Endothelial cell of umbilical vein (primary cell): ENCODE data around the gene ENDOD1. TPM values are rescaled to one million over a fixed set of nuclear protein-coding genes. Genes with fewer than 3 reads are reported as not detected.
A peak's percentile ranks its signal among the peaks of the same experiment; 100 is the strongest.

Experiments used
- BruUV-seq: library from RNA; stranded (reverse); fragments of 400-500 nt; replicated peaks from 2 replicates; lab custom pipeline; 2021; lab: Mats Ljungman, UMichigan
- CTCF ChIA-PET: fragments of 300-600, 350-600 bp; sonication (Branson Sonifier 250); formaldehyde crosslinking; loops from one replicate; lab custom pipeline; 2021; ENCODE audit warnings: antibody characterized with exemption, inconsistent platforms; lab: Charles Lee
- POLR2A ChIA-PET: fragments of 300-600, 350-600 bp; sonication (Branson Sonifier 250); formaldehyde crosslinking; loops from one replicate; lab custom pipeline; 2021; ENCODE audit warnings: antibody characterized with exemption, inconsistent platforms; lab: Charles Lee
- DNase-seq: peaks from one replicate; pipeline ENCODE4 v3.0.0-alpha.2; 2011; ENCODE audit warnings: low read depth, low spot score
- FAIRE-seq: peaks from 2 replicates; lab custom pipeline; 2011; peaks lifted over from hg19 to GRCh38; lab: Jason Lieb, UNC
- H2AFZ ChIP-seq: 2 replicates; pipeline ENCODE4 v1.6.0; 2012; ENCODE audit warnings: low read depth, low read length, control low read depth, inconsistent platforms
- H3K27ac ChIP-seq: 2 replicates; pipeline ENCODE4 v1.5.1; 2011; ENCODE audit warnings: low read depth, mild to moderate bottlenecking, control low read depth, low read length, moderate library complexity; ENCODE audit not compliant: insufficient read depth
- H3K27me3 ChIP-seq, 2 experiments: 2 replicates each; pipeline versions ENCODE4 v1.6.0 to v1.6.1; 2011; ENCODE audit warnings: low read length in 2 of 2, mixed read lengths in 1 of 2; ENCODE audit not compliant: control insufficient read depth in 2 of 2, insufficient read depth in 2 of 2
- H3K36me3 ChIP-seq, 2 experiments: 2 replicates in 1 of 2; 3 replicates in 1 of 2; pipeline ENCODE4 v1.5.1; 2011; ENCODE audit warnings: low read length in 2 of 2, mild to moderate bottlenecking in 1 of 2, moderate library complexity in 1 of 2; ENCODE audit not compliant: control insufficient read depth in 2 of 2, insufficient read depth in 2 of 2; ENCODE audit errors: extremely low read depth in 1 of 2
- H3K4me1 ChIP-seq: 3 replicates; pipeline ENCODE4 v1.5.1; 2011; ENCODE audit warnings: mild to moderate bottlenecking, low read length; ENCODE audit not compliant: control insufficient read depth, insufficient read depth; ENCODE audit errors: extremely low read depth
- H3K4me2 ChIP-seq: 2 replicates; pipeline ENCODE4 v1.6.1; 2011; ENCODE audit warnings: low read length, control low read depth, mixed read lengths; ENCODE audit not compliant: insufficient read depth
- H3K4me3 ChIP-seq, 3 experiments: fragments of 200-600 bp in 1 of 3; sonication (generic), shearing (Covaris generic) in 1 of 3; replicated peaks in 1 of 3; 2 replicates each; pipeline ENCODE4 v1.5.1; 2011 to 2016; ENCODE audit warnings: control low read depth in 3 of 3, low read length in 3 of 3, mild to moderate bottlenecking in 2 of 3, inconsistent platforms in 1 of 3, low read depth in 1 of 3, moderate library complexity in 1 of 3; ENCODE audit not compliant: insufficient read depth in 1 of 3
- H3K79me2 ChIP-seq: 2 replicates; pipeline ENCODE4 v1.6.0; 2012; ENCODE audit warnings: low read length, inconsistent platforms; ENCODE audit not compliant: control insufficient read depth, insufficient read depth
- H3K9ac ChIP-seq: replicated peaks from 2 replicates; pipeline ENCODE3; 2011; ENCODE audit warnings: low read length, control low read depth; ENCODE audit not compliant: insufficient read depth; ENCODE audit errors: extremely low read depth
- H3K9me1 ChIP-seq: replicated peaks from 3 replicates; pipeline ENCODE4 v1.6.0; 2011; ENCODE audit warnings: mild to moderate bottlenecking, low read length; ENCODE audit not compliant: control insufficient read depth, insufficient read depth; ENCODE audit errors: extremely low read depth
- H3K9me3 ChIP-seq: replicated peaks from 2 replicates; pipeline ENCODE4 v1.5.1; 2012; ENCODE audit warnings: low read length, inconsistent platforms; ENCODE audit not compliant: control insufficient read depth, insufficient read depth
- H4K20me1 ChIP-seq: replicated peaks from 2 replicates; pipeline ENCODE3; 2011; ENCODE audit warnings: mild to moderate bottlenecking, low read length; ENCODE audit not compliant: control insufficient read depth, insufficient read depth; ENCODE audit errors: extremely low read depth
- POLR2A ChIP-seq: IDR thresholded peaks from 2 replicates; pipeline ENCODE4 v1.6.1; 2012; ENCODE audit warnings: low read depth, mild to moderate bottlenecking, control low read depth, low read length
- POLR2AphosphoS5 ChIP-seq: IDR thresholded peaks from 2 replicates; pipeline ENCODE4 v1.6.1; 2012; ENCODE audit warnings: low read depth, mild to moderate bottlenecking, control low read depth, low read length, moderate library complexity; ENCODE audit not compliant: insufficient read depth
- dilution Hi-C: fragments of 300-500 bp; cut with MboI; formaldehyde crosslinking; loops from one replicate; pipeline ENCODE4 v1.15.0; 2019; ENCODE audit warnings: low sequenced_read_pairs; ENCODE audit not compliant: extremely low pct_ligation_motif_present
- intact Hi-C: fragments of 100-400 bp; cut with micrococcal nuclease; formaldehyde crosslinking; loops from one replicate; pipeline ENCODE4 v1.10.0; 2022
- polyA plus RNA-seq, 4 experiments: library from polyadenylated mRNA; depleted of rRNA in 3 of 4; stranded (reverse) in 3 of 4; unstranded in 1 of 4; fragments of >200 nt; gene quantifications; 2 replicates each; pipeline versions ENCODE4 v1.2.1 to v1.2.3, GENCODE V29; 2011 to 2012; ENCODE audit warnings: missing spikeins in 1 of 4
- total RNA-seq: library from RNA; stranded (reverse); gene quantifications from 2 replicates; pipeline ENCODE4 v1.2.3, GENCODE V29; 2021
- TF ChIP-seq, protein P1 (sequence below), 2 donors: IDR thresholded peaks; 1 replicate in 1 of 2; 2 replicates in 1 of 2; pipeline ENCODE4 v1.5.1; 2011; ENCODE audit warnings: low read length in 2 of 2, mild to moderate bottlenecking in 2 of 2, moderate library complexity in 2 of 2, control low read depth in 1 of 2, inconsistent platforms in 1 of 2, low read depth in 1 of 2; ENCODE audit not compliant: insufficient read depth in 1 of 2; ENCODE audit errors: extremely low read depth in 1 of 2

The ENDOD1 gene
- total and polyA plus RNA-seq, 2 donors (not counting 3 experiments of a cell fraction or from before 2014, with no cell fraction given) = 10.5 to 20.5 TPM

DNA sequence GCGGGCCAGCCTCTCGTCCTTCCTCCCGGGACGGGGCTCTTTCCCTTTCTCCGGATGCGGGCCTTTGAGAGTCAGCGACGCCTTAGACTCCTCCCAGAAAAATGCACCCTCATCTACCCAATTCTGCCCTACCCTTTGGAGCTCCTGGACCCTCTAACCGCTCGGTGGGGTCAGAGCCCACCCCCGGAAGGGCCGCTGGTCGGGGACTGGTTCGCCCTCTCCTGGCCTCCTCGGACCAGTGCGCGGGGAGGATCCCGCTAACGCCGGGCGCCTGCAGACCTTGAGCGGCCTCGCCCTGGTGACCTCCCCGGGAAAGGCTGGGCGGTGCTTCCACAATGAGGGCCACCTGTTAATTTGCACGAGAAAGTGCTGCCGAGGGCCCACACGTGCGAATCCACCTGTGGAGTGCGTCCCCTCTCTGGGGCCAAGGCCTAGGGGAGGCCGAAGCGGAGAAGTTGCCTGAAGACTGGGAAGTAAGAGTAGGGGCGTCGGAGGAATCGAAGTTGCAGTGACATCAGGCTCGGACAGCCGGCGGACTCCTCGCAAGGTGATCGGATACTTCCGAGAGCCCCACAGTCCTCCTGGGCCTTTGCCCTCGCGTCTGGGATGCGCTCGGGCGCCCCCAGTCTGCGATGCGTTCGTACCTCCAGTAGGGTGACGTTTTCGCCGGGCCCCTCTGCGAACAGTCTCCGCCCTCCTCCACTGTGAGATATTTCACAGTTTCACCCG is 61.5 kb downstream of the ENDOD1 start:
- no TSS peak for BruUV-seq
- peak overlapping the region; percentile 62 for H3K27ac ChIP-seq
- intact Hi-C loops = loop anchor here (1.0 to 10.0 kb wide), 11 partner anchors 43 to 1275 kb away; partner anchors contain the start of genes CWC15, ENDOD1, FAM76B and KDM4D

More for the DNA sequence above, 61.5 kb downstream of the ENDOD1 start:
- Histone ChIP-seq H3K4me1 (peaks cover 36% of the 10 kb centered on the region), H2AFZ (peak overlapping the region; percentile 94), H3K79me2 (no peaks in the 10 kb centered on the region), H3K4me3 (peak overlapping the region; percentile 9 to 39 (median 34)), H3K9me3 (no peaks in the 10 kb centered on the region), H3K9ac (peak overlapping the region; percentile 58), H4K20me1 (no peaks in the 10 kb centered on the region), H3K27me3 (no peaks in the 10 kb centered on the region), H3K4me2 (peak overlapping the region; percentile 48), H3K9me1 (no peaks in the 10 kb centered on the region), H3K36me3 (no peaks in the 10 kb centered on the region)
- POLR2A ChIA-PET = interaction anchor here (0.5 to 1.7 kb wide), 3 partner anchors 81 to 1092 kb away, joined by 5 to 9 read pairs (median 8); partner anchors contain the start of gene SRSF8
- DNase-seq (peak; percentile 92), FAIRE-seq (peak; percentile 96)
- CTCF ChIA-PET = interaction anchor here (0.8 to 9.6 kb wide), 27 partner anchors 8 to 1275 kb away, joined by 3 to 176 read pairs (median 4); partner anchors contain the start of genes CWC15, ENDOD1, FAM76B and KDM4D
- dilution Hi-C loops = no loop called here
- peak; percentile 44 for TF ChIP-seq POLR2AphosphoS5
- TF ChIP-seq POLR2A = no peak
- TF ChIP-seq, protein P1, sequence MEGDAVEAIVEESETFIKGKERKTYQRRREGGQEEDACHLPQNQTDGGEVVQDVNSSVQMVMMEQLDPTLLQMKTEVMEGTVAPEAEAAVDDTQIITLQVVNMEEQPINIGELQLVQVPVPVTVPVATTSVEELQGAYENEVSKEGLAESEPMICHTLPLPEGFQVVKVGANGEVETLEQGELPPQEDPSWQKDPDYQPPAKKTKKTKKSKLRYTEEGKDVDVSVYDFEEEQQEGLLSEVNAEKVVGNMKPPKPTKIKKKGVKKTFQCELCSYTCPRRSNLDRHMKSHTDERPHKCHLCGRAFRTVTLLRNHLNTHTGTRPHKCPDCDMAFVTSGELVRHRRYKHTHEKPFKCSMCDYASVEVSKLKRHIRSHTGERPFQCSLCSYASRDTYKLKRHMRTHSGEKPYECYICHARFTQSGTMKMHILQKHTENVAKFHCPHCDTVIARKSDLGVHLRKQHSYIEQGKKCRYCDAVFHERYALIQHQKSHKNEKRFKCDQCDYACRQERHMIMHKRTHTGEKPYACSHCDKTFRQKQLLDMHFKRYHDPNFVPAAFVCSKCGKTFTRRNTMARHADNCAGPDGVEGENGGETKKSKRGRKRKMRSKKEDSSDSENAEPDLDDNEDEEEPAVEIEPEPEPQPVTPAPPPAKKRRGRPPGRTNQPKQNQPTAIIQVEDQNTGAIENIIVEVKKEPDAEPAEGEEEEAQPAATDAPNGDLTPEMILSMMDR (IDR thresholded peaks at IDR 0.05; ENCODE audit: extremely low read depth in 1 of 2, insufficient read depth in 1 of 2, low read depth in 1 of 2, low read length in 2 of 2) = peak; percentile 73 to 84
